SK-N-SH (cell line): ENCODE data around the gene TTC17. TPM values are rescaled to one million over a fixed set of nuclear protein-coding genes. Genes with fewer than 3 reads are reported as not detected.

Experiments
- CTCF ChIA-PET: fragments of 300-600, 350-600 bp; formaldehyde crosslinking; extraction: SDS; loops from one replicate; lab custom pipeline; 2021; lab: Yijun Ruan, JAX
- POLR2A ChIA-PET: fragments of 350-600 bp; sonication (Branson Sonifier 250); formaldehyde crosslinking; extraction: SDS; loops from one replicate; lab custom pipeline; 2020; ENCODE audit warnings: antibody characterized with exemption, inconsistent platforms; lab: Yijun Ruan, JAX
- DNase-seq: peaks from one replicate; pipeline ENCODE4 v3.0.0; 2012
- H2AFZ ChIP-seq: fragments of 200-600 bp; sonication (generic); 2 replicates; pipeline ENCODE4 v1.8.1; 2016; ENCODE audit warnings: antibody characterized with exemption, mild to moderate bottlenecking, low read depth
- H3F3A ChIP-seq: fragments of 200-600 bp; sonication (generic); replicated peaks from 2 replicates; pipeline ENCODE3; 2016; ENCODE audit warnings: antibody characterized with exemption, mild to moderate bottlenecking; ENCODE audit not compliant: insufficient read depth
- H3K27ac ChIP-seq, 2 experiments: fragments of 200-500 bp in 1 of 2; fragments of 200-600 bp in 1 of 2; sonication (Bioruptor generic) in 1 of 2; sonication (generic), shearing (Covaris generic) in 1 of 2; 2 replicates each; pipeline versions ENCODE4 v1.5.1 to v1.6.1; 2014 to 2016; ENCODE audit warnings: low read depth in 2 of 2, inconsistent platforms in 1 of 2, low read length in 1 of 2, mild to moderate bottlenecking in 1 of 2, mixed read lengths in 1 of 2
- H3K27me3 ChIP-seq: fragments of 200-600 bp; sonication (generic), shearing (Covaris generic); 2 replicates; pipeline ENCODE4 v1.6.1; 2016; ENCODE audit warnings: mixed run types; ENCODE audit not compliant: insufficient read depth
- H3K36me3 ChIP-seq, 2 experiments: fragments of 200-500 bp in 1 of 2; fragments of 200-600 bp in 1 of 2; sonication (Bioruptor generic) in 1 of 2; sonication (generic) in 1 of 2; replicated peaks in 1 of 2; 2 replicates each; pipeline versions ENCODE3 to v1.5.1; 2014 to 2016; ENCODE audit warnings: low read length in 1 of 2, mild to moderate bottlenecking in 1 of 2; ENCODE audit not compliant: insufficient read depth in 2 of 2, control insufficient read depth in 1 of 2
- H3K4me1 ChIP-seq, 2 experiments: fragments of 200-500 bp in 1 of 2; fragments of 200-600 bp in 1 of 2; sonication (Bioruptor generic) in 1 of 2; sonication (generic), shearing (Covaris generic) in 1 of 2; 2 replicates each; pipeline versions ENCODE4 v1.5.1 to v1.6.1; 2014 to 2016; ENCODE audit warnings: low read depth in 1 of 2, low read length in 1 of 2, mixed run types in 1 of 2; ENCODE audit not compliant: insufficient read depth in 2 of 2, control insufficient read depth in 1 of 2
- H3K4me2 ChIP-seq: fragments of 200-600 bp; sonication (generic), shearing (Covaris generic); 2 replicates; pipeline ENCODE4 v1.6.1; 2017; ENCODE audit warnings: mixed run types
- H3K4me3 ChIP-seq, 2 experiments: fragments of 200-500 bp in 1 of 2; fragments of 200-600 bp in 1 of 2; sonication (Bioruptor generic) in 1 of 2; sonication (generic), shearing (Covaris generic) in 1 of 2; 2 replicates each; pipeline versions ENCODE4 v1.5.1 to v1.8.1; 2014 to 2016; ENCODE audit warnings: low read depth in 2 of 2, inconsistent platforms in 1 of 2, low read length in 1 of 2, mild to moderate bottlenecking in 1 of 2, mixed read lengths in 1 of 2, moderate library complexity in 1 of 2
- H3K79me2 ChIP-seq: fragments of 200-600 bp; sonication (generic); 2 replicates; pipeline ENCODE4 v1.8.1; 2017; ENCODE audit warnings: mild to moderate bottlenecking; ENCODE audit not compliant: insufficient read depth
- H3K9ac ChIP-seq: fragments of 200-600 bp; sonication (generic); 2 replicates; pipeline ENCODE4 v1.6.1; 2017; ENCODE audit warnings: mixed run types
- H3K9me2 ChIP-seq: fragments of 200-600 bp; sonication (generic); 2 replicates; pipeline ENCODE4 v1.6.1; 2017; ENCODE audit warnings: mixed run types
- H3K9me3 ChIP-seq: fragments of 200-600 bp; sonication (generic); 2 replicates; pipeline ENCODE4 v1.6.1; 2017; ENCODE audit warnings: mixed run types, mild to moderate bottlenecking, moderate library complexity
- H4K20me1 ChIP-seq: fragments of 200-600 bp; sonication (generic); 2 replicates; pipeline ENCODE4 v1.6.1; 2017; ENCODE audit warnings: mild to moderate bottlenecking, mixed run types; ENCODE audit not compliant: insufficient read depth
- CHD2 ChIP-seq: fragments of 150-350 bp; IDR thresholded peaks from 2 replicates; pipeline ENCODE4 v1.6.1; 2018; ENCODE audit warnings: low read length; ENCODE audit not compliant: partially characterized antibody
- CTCF ChIP-seq: fragments of 200-600 bp; sonication (generic); IDR thresholded peaks from 2 replicates; pipeline ENCODE4 v1.6.1; 2017; ENCODE audit warnings: antibody characterized with exemption, mild to moderate bottlenecking, moderate library complexity
- EP300 ChIP-seq, 2 experiments: IDR thresholded peaks; 2 replicates each; pipeline versions ENCODE4 v1.4.0 to v1.6.1; 2012; ENCODE audit warnings: borderline replicate concordance in 1 of 2, low read depth in 1 of 2, low read length in 1 of 2
- EZH2phosphoT487 ChIP-seq: fragments of 200-600 bp; sonication (generic); IDR thresholded peaks from 2 replicates; pipeline ENCODE4 v1.6.1; 2017; ENCODE audit warnings: low read depth, mixed run types, mild to moderate bottlenecking, antibody characterized with exemption, moderate library complexity, borderline replicate concordance
- FOSL2 ChIP-seq: IDR thresholded peaks from 2 replicates; pipeline ENCODE4 v1.4.0; 2012; ENCODE audit warnings: low read depth, mild to moderate bottlenecking, moderate library complexity, borderline replicate concordance
- FOXJ3 ChIP-seq: sonication (generic); formaldehyde crosslinking; IDR thresholded peaks from 2 replicates; pipeline ENCODE4 v1.5.1; 2020; ENCODE audit warnings: mild to moderate bottlenecking, missing genetic modification reagents
- FOXM1 ChIP-seq: IDR thresholded peaks from 2 replicates; pipeline ENCODE4 v1.4.0; 2012; ENCODE audit warnings: low read depth, mild to moderate bottlenecking
- GABPA ChIP-seq: IDR thresholded peaks from 2 replicates; pipeline ENCODE4 v1.4.0; 2012; ENCODE audit warnings: low read depth, mild to moderate bottlenecking
- JUND ChIP-seq: IDR thresholded peaks from 2 replicates; pipeline ENCODE4 v1.4.0; 2012
- MAX ChIP-seq: IDR thresholded peaks from 2 replicates; pipeline ENCODE4 v1.4.0; 2012; ENCODE audit warnings: low read depth
- RFX5 ChIP-seq: IDR thresholded peaks from 2 replicates; pipeline ENCODE4 v1.6.1; 2012; ENCODE audit warnings: mild to moderate bottlenecking, improper control_type of control experiment, low read length
- RXRA ChIP-seq: IDR thresholded peaks from 2 replicates; pipeline ENCODE4 v1.4.0; 2012; ENCODE audit warnings: low read depth, mild to moderate bottlenecking, borderline replicate concordance
- SMC3 ChIP-seq: IDR thresholded peaks from 2 replicates; pipeline ENCODE4 v1.6.1; 2012; ENCODE audit warnings: low read depth, low read length, improper control_type of control experiment
- WGBS: methylation state at CpG from one replicate; pipeline ENCODE4 v1.1.6; 2017; ENCODE audit warnings: low lambda C conversion rate; 5-methylcytosine and 5-hydroxymethylcytosine counted together
- polyA plus RNA-seq, 3 experiments: library from polyadenylated mRNA; depleted of rRNA; stranded (reverse); fragments of >200 nt; gene quantifications; 2 replicates each; pipeline ENCODE4 v1.2.3, GENCODE V29; 2012
- TF ChIP-seq, protein P1 (sequence below): fragments of 150-350 bp; IDR thresholded peaks from 2 replicates; pipeline ENCODE4 v1.6.1; 2016; ENCODE audit warnings: mild to moderate bottlenecking, low read depth, low read length

The TTC17 gene
- polyA plus RNA-seq, 1 of the 3 experiments (the other 2 are of a cell fraction) = 66.0 TPM

DNA sequence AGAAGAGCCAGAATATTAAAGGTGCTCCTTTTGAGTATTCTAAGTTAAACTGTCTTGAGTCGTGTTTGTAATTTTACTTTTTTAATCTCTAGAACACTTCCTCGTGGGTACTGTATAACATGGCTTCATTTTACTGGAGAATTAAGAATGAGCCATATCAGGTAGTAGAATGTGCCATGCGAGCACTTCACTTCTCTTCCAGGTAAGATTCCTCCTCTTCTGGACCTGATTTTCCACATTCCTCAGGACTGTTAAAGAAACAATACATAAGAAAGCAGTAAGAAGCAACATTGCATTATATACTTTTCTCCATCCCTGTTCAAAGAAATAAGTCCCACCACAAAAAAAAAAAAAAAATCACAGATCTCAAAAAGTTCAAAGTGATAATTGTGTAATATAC, 37.9 kb downstream of the TTC17 start:
- CTCF ChIA-PET = interaction anchor here (1.0 kb wide), 1 partner anchor 456 kb away, joined by 4 read pairs; no protein-coding TSS in a partner anchor

DNA sequence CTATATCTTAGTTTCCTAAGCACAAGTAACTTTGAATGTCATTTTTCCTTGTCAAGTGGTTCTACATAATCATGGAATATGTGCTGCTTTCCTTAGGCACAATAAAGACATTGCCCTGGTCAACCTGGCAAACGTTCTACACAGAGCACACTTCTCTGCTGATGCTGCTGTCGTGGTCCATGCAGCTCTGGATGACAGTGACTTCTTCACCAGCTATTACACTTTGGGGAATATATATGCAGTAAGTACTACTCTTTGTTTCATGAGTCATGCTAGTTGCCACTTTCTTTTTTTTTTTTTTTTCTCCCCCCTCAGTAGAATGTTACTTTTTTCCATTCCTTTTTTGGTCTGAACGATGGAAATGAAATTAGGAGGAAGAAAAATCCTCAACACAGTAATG, 38.5 kb downstream of the TTC17 start:
- no peaks in the 10 kb centered on the region for H3K79me2 ChIP-seq
- H3K27me3 ChIP-seq = no peaks in the 10 kb centered on the region
- H3K36me3 ChIP-seq = peaks cover 70 to 87% of the 10 kb centered on the region in 2 experiments
- no peak for DNase-seq
- 70% methylated on average over 3 of the region's 3 CpGs for WGBS
- H3K4me3 ChIP-seq = no peak overlapping the region
- POLR2A ChIA-PET = no interaction called here
- CTCF ChIA-PET = no interaction called here
- H3K4me1 ChIP-seq = no peaks in the 10 kb centered on the region
- H3K9me2 ChIP-seq = no peaks in the 10 kb centered on the region
- TF ChIP-seq RXRA (no peak), CTCF (no peak), RFX5 (no peak), EP300 (IDR thresholded peaks at IDR 0.05; ENCODE audit: borderline replicate concordance in 1 of 2, low read depth in 1 of 2, low read length in 1 of 2) (no peak), MAX (no peak), SMC3 (no peak), FOXJ3 (CRISPR knock-in tag) (no peak)
- no peak overlapping the region for H2AFZ ChIP-seq
- H4K20me1 ChIP-seq = no peaks in the 10 kb centered on the region
- H3K9me3 ChIP-seq = no peaks in the 10 kb centered on the region
- H3F3A ChIP-seq = no peaks in the 10 kb centered on the region
- no peak overlapping the region for H3K4me2 ChIP-seq
- no peak overlapping the region for H3K9ac ChIP-seq
- no peak overlapping the region for H3K27ac ChIP-seq

More for the DNA sequence above, 37.9 kb downstream of the TTC17 start:
- H3K4me1 ChIP-seq = no peaks in the 10 kb centered on the region
- no peak overlapping the region for H3K9ac ChIP-seq
- no peaks in the 10 kb centered on the region for H3K9me3 ChIP-seq
- H3K4me2 ChIP-seq = no peak overlapping the region
- TF ChIP-seq GABPA = no peak
- TF ChIP-seq JUND = no peak
- no peak for TF ChIP-seq FOXM1
- TF ChIP-seq FOSL2 = no peak
- TF ChIP-seq CHD2 = no peak
- TF ChIP-seq EZH2phosphoT487 = no peak
- TF ChIP-seq, protein P1, sequence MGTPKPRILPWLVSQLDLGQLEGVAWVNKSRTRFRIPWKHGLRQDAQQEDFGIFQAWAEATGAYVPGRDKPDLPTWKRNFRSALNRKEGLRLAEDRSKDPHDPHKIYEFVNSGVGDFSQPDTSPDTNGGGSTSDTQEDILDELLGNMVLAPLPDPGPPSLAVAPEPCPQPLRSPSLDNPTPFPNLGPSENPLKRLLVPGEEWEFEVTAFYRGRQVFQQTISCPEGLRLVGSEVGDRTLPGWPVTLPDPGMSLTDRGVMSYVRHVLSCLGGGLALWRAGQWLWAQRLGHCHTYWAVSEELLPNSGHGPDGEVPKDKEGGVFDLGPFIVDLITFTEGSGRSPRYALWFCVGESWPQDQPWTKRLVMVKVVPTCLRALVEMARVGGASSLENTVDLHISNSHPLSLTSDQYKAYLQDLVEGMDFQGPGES = no peak
- TF ChIP-seq, all 33 proteins: peak for 0
- Histone ChIP-seq H3K4me3 (no peak overlapping the region), H2AFZ (no peak overlapping the region), H4K20me1 (no peaks in the 10 kb centered on the region), H3K27ac (no peak overlapping the region), H3K9me2 (no peaks in the 10 kb centered on the region), H3F3A (no peaks in the 10 kb centered on the region), H3K36me3 (peaks cover 71 to 90% of the 10 kb centered on the region in 2 experiments), H3K79me2 (no peaks in the 10 kb centered on the region), H3K27me3 (no peaks in the 10 kb centered on the region)
- WGBS = 95% methylated on average over 3 of the region's 3 CpGs
- DNase-seq = no peak
- POLR2A ChIA-PET = no interaction called here
